Renal cortex interstitium (tissue), 11 donors: ENCODE data around the gene TMPRSS3. TPM values are rescaled to one million over a fixed set of nuclear protein-coding genes. Genes with fewer than 3 reads are reported as not detected.

Experiments
- DNase-seq, 11 donors: peaks; one replicate each; pipeline ENCODE4 v3.0.0-alpha.2; 2013; ENCODE audit warnings: low read depth in 9 of 11, low spot score in 4 of 11; ENCODE audit errors: extremely low read depth in 1 of 11
- polyA plus RNA-seq, 3 donors: library from polyadenylated mRNA; unstranded; fragments of 120-200 nt; gene quantifications; one replicate each; pipeline ENCODE4 v1.2.1, GENCODE V29; 2013; ENCODE audit not compliant: insufficient read length in 3 of 3

TMPRSS3 gene
- polyA plus RNA-seq, 3 donors: 1.6 to 2.7 (median 1.9) TPM

- no peak for DNase-seq
Observed at GRCh38 chr21:42431196-42431595, 35.3 kb upstream of the TMPRSS3 start.

GRCh38 chr21:42430521-42430920, 34.7 kb upstream of the TMPRSS3 start:
- no peak for DNase-seq

GRCh38 chr21:42429856-42430255, 34.0 kb upstream of the TMPRSS3 start:
- DNase-seq: no peak

GRCh38 chr21:42429021-42429420, 33.2 kb upstream of the TMPRSS3 start:
- no peak for DNase-seq

- no peak for DNase-seq
Observed at GRCh38 chr21:42427809-42428419, 32.1 kb upstream of the TMPRSS3 start.

GRCh38 chr21:42426876-42427480, 31.1 kb upstream of the TMPRSS3 start:
- no peak for DNase-seq

GRCh38 chr21:42426424-42426823, 30.6 kb upstream of the TMPRSS3 start:
- no peak for DNase-seq

- DNase-seq: no peak
Observed at GRCh38 chr21:42425591-42425990, 29.7 kb upstream of the TMPRSS3 start.

GRCh38 chr21:42424914-42425541, 29.2 kb upstream of the TMPRSS3 start:
- DNase-seq: no peak

- DNase-seq: no peak
Observed at GRCh38 chr21:42423685-42424084, 27.8 kb upstream of the TMPRSS3 start.

- no peak for DNase-seq
Observed at GRCh38 chr21:42423197-42423675, 27.4 kb upstream of the TMPRSS3 start.

- no peak for DNase-seq
Observed at GRCh38 chr21:42421018-42421793, 25.4 kb upstream of the TMPRSS3 start.

- DNase-seq: no peak
Observed at GRCh38 chr21:42419845-42420244, 24.0 kb upstream of the TMPRSS3 start.

GRCh38 chr21:42418886-42419285, 23.0 kb upstream of the TMPRSS3 start:
- DNase-seq: no peak

- DNase-seq: no peak
Observed at GRCh38 chr21:42417533-42417932, 21.7 kb upstream of the TMPRSS3 start.

- DNase-seq: no peak
Observed at GRCh38 chr21:42414928-42415769, 19.3 kb upstream of the TMPRSS3 start.

GRCh38 chr21:42414553-42414927, 18.7 kb upstream of the TMPRSS3 start:
- no peak for DNase-seq

GRCh38 chr21:42414066-42414465, 18.2 kb upstream of the TMPRSS3 start:
- no peak for DNase-seq

- DNase-seq: no peak
Observed at GRCh38 chr21:42413500-42413899, 17.6 kb upstream of the TMPRSS3 start.
